HG03354 (cell line): ENCODE data around the gene C18orf32.
A peak's percentile ranks its signal among the peaks of the same experiment; 100 is the strongest.
"Not testable (repeated sequence)": the region's sequence is repeated elsewhere in the genome, so short reads cannot be mapped to it uniquely, and the experiment has no call there.

ENCODE experiments used
- ATAC-seq: cut with Tn5 transposase; IDR thresholded peaks from one replicate; pipeline ENCODE4 v1.9.1; 2021; ENCODE audit warnings: mild to moderate bottlenecking; ENCODE audit not compliant: unreplicated experiment, poor library complexity, severe bottlenecking

C18orf32 gene

GRCh38 chr18:49486953-49487710 is at the start of gene C18orf32:
Gene C18orf32 (minus strand): TSS chr18:49487234. CDS start chr18:49483748, 3,486 bp downstream.
- peak; percentile 96 for ATAC-seq

DNA sequence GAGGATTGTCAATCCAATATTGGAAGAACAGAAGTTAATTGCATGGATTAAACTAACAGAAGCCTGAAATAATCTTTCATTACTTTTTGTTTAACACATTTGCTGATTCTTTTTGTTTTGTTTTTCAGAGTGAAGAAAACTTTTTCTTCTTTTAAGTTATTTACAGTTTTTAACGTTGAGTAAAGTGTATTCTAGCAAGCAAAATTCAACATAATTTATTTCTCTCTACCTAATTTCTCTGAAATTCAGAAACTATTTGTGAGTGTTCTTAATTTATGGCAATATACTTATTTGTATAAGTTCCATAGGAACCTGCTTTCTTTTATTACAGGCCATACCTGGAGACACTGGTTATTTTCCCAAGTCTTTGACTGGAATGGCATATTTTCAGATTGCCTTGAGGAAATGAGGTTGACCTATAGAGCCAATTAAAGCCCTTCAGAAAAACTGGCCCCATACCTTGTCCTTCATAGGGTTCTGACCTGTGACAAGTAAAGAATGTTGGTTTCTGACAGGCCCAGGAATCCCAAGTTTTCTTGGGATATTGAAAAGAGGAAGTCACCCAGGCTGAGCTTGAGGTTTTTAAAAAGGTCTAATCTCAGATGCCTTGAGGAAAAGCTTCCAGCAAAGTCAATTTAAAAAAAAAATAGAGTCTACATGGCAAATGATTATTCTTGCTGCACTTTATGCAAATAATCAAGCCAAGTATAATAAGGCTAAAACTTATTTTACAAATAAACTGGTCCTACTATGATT is 48.0 kb upstream of the C18orf32 start:
- ATAC-seq: no peak

DNA sequence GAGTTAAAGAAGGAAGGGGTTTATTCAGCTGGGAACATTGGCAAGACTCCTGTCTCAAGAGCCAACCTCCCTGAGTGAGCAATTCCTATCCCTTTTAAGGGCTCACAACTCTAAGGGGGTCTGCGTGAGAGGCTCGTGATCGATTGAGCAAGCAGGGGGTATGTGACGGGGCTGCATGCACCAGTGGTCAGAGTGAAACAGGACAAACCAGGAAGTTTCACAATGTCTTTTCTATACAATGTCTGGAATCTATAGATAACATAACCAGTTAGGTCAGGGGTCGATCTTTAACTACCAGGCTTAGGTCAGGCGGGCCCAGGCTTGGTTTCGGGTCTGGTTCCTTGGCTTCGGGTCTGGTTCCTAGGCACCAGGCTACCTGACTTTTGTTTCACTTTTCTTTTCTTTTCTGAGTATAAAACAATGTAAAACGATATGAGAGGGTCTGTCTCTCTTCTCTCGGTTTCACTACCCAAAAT is 44.7 kb upstream of the C18orf32 start:
- no peak for ATAC-seq

GRCh38 chr18:49529596-49529995 is 42.6 kb upstream of the C18orf32 start:
- no peak for ATAC-seq

DNA sequence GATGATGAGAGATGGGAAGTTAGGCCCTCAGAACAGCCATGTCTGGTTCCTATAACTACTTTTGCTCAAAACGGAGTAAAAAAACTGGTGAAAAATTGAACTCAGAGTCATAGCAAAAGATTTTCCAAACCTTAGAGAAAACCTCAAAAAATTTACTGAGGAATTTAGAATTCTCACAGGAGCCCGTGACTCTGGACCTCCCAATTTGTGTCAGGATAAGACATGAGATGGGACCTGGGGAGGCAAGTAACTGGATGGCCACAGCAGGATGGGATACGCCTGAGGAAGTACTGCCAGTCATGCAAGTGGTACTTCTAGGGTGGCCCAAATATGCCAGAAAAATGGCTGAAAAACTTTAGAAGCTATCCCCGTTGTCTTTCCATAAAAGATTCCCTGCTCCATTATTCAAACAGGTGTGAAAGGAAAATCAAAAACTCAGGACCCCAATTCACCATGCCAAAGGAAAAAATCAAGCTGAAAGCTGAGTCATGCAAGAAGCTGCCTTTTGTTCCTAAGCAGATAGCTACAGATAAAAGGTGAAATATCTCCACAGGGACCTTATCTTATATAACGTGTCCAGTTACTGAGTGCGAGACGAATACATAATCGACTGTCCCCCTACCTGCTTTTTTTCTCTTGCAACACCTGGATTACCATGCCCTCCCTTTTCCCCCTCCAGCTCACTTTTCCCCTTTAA is 40.7 kb upstream of the C18orf32 start:
- ATAC-seq: no peak

DNA sequence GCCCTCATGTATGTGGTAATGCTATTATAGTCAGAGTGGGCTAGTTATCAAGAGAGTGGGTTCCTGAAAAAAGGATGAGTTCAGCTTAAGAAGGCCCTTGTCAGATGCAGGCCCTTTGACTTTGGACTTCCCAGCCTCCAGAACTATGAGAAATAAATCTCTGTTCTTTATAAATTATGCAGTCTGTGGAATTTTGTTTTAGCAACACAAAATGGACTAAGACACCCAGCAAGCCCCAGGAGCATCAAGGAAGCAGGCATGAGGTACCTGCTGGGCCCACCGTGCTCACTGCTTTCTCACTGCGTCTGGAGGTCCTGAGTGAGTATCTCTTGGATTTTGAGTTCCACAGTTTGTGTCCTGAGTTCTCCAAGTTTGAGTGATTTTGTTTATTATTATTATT is 38.9 kb upstream of the C18orf32 start:
- no peak for ATAC-seq

DNA sequence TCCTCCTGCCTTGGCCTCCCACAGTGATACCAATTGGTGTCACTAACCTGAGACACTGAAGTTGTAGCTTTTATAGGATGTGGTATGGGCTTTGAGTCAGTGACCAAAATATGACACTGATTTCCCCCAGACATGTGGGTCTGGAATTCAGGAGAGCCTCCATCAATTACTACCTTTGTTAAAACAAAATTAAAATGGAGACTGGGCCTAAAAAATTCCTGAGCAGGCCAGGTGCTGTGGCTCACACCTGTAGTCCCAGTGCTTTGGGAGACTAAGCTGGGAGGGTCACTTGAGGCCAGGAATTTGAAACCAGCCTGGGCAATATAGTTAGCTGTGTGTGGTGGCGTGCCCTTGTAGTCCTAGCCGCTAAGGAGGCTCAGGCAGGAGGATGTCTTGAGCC is 37.9 kb upstream of the C18orf32 start:
- ATAC-seq: no peak

DNA sequence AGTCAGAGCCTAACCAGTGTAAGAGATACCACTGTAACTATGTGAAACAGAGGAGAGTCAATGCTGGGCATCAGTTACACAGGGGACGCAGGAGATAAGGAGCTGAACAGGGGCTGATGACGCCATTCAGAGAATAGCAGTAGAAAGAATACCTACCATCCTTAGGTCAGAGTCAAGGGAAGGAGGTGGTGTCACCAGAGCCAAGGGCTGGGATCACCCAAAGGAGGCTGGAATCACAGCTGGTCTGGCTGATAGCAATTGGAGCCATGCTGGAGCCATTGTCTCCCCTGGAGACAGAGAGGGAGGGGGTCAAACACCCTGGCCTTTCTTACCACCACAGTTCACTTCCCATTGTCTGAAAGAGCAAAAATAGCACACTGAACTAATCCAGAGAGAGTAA is 37.3 kb upstream of the C18orf32 start:
- ATAC-seq: no peak

GRCh38 chr18:49523580-49524093 is 36.6 kb upstream of the C18orf32 start:
- ATAC-seq: not testable (repeated sequence)

DNA sequence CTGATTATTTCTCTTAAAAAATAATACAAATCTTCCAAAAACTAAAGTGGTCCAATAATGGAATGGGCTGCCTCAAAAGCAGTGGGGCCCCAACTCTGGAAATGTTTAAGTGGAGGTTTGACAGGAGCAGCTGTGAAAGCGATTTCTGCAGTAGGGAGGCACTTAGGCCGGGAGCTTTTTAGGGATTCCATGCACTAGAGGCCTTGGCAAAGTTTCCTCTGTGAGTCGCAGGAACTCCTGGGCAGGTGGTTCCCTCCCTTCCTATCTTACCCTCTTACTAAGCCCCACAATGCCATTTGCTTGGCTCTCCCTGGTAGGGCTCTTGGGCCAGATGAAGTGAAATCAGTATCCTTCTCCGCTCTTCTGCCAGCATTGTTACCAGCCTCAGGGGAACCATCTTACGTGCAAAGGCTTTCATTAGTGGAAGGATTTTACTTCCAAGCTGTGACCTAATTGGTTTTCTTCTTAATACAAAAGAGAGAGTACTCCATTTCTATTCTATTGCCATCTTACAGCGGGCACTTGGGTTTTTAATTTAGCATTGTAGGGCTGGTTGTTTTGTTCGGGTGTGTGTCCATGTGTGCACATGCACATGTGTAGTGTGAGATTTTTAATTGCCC is 34.3 kb upstream of the C18orf32 start:
- no peak for ATAC-seq

GRCh38 chr18:49520661-49521145 is 33.7 kb upstream of the C18orf32 start:
- no peak for ATAC-seq

- ATAC-seq: no peak
Measured at GRCh38 chr18:49519101-49519971, 32.3 kb upstream of the C18orf32 start.

- no peak for ATAC-seq
Measured at GRCh38 chr18:49517483-49517882, 30.4 kb upstream of the C18orf32 start.

DNA sequence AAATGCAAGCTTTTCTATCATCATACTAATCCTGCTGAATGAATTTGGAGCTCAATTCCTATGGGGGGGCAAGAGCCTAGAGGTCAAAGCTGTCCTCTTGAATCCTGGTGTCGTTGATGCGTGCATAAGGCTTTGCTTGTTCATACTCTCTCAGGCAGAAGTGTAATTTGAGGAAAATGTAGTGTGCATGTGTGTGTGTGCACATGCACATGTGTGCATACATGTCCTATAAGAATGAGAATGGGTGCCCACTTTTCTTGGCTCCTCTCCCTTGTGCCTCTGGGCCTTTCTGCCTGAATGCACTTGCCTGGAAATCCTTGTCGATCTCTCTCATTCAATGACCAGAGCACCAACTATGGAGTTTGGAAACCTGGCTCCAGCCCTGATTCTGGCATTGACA is 28.5 kb upstream of the C18orf32 start:
- no peak for ATAC-seq

DNA sequence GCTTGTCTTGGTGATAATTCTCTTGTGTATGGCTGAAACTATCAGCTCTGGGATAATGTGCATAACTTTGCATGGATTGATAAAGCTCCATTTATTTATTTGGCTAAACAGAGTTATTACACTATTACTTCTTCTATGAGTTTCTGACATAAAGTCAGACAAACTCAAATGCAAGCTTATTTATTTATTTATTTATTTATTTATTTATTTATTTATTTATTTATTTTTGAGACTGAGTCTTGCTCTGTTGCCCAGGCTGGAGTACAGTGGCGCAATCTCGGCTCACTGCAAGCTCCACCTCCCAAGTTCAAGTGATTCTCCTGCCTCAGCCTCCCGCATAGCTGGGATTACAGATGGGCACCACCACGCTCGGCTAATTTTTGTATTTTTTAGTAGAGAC is 28.0 kb upstream of the C18orf32 start:
- not testable (repeated sequence) for ATAC-seq

DNA sequence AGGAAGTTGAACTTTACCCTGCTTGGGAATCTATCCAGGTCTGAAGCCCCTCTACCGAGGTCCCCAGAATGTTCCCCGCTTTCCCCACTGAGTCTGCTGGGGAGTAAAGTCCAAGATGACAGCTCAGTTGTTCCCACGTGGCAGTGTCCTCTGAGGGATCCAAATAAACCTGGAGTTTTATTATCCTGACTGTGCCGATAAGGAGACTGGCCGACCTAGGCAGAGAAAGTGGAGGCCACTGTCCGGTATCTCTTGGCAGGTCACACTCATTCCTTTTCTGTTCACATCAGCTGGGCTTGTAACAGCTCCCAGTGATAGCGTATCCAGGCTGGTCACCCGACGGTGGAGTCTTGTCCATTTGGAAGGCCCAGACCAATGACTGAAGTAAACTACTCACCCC is 27.5 kb upstream of the C18orf32 start:
- ATAC-seq: no peak

GRCh38 chr18:49512876-49513275 is 25.8 kb upstream of the C18orf32 start:
- not testable (repeated sequence) for ATAC-seq

GRCh38 chr18:49510393-49511115 is 23.5 kb upstream of the C18orf32 start:
- ATAC-seq: no peak
